Heart left ventricle (tissue), 16 donors: ENCODE data around the gene HERC6. TPM values are rescaled to one million over a fixed set of nuclear protein-coding genes. Genes with fewer than 3 reads are reported as not detected.

Experiments
- ATAC-seq, 4 donors: fragments of 200-7000 bp; cut with Tn5 transposase; one replicate each; pipeline ENCODE4 v1.9.1; 2020 to 2022; ENCODE audit warnings: moderate library complexity in 4 of 4, mild to moderate bottlenecking in 3 of 4, moderate number of reproducible peaks in 1 of 4
- DNase-seq, 5 donors: peaks; one replicate each; pipeline ENCODE4 v3.0.0-alpha.2; 2020
- H3K27ac ChIP-seq, 12 donors: fragments of 200-600 bp; sonication (generic) in 4 of 12; one replicate each; pipeline versions ENCODE4 v1.5.0 to v1.8.0; 2016 to 2022; ENCODE audit warnings: mild to moderate bottlenecking in 2 of 12
- H3K27me3 ChIP-seq, 9 donors: fragments of 200-600 bp; sonication (generic) in 2 of 9; one replicate each; pipeline versions ENCODE4 v1.5.1 to v1.8.0; 2016 to 2022; ENCODE audit warnings: mild to moderate bottlenecking in 3 of 9
- H3K36me3 ChIP-seq, 9 donors: fragments of 200-600 bp; sonication (generic) in 2 of 9; one replicate each; pipeline versions ENCODE4 v1.5.0 to v1.8.0; 2018 to 2022; ENCODE audit warnings: mild to moderate bottlenecking in 2 of 9
- H3K4me1 ChIP-seq, 12 donors: fragments of 200-600 bp; sonication (generic) in 4 of 12; one replicate each; pipeline versions ENCODE4 v1.5.0 to v1.8.0; 2016 to 2022; ENCODE audit warnings: mild to moderate bottlenecking in 3 of 12
- H3K4me3 ChIP-seq, 12 donors: fragments of 200-600 bp; sonication (generic) in 4 of 12; one replicate each; pipeline versions ENCODE4 v1.5.0 to v1.8.0; 2017 to 2022; ENCODE audit warnings: mild to moderate bottlenecking in 9 of 12, moderate library complexity in 4 of 12
- H3K9me3 ChIP-seq, 12 donors: fragments of 200-600 bp; sonication (generic) in 4 of 12; one replicate each; pipeline versions ENCODE4 v1.5.0 to v1.8.0; 2016 to 2022; ENCODE audit warnings: mild to moderate bottlenecking in 1 of 12
- CTCF ChIP-seq, 12 donors: fragments of 200-600 bp; sonication (generic) in 4 of 12; IDR thresholded peaks; one replicate each; pipeline versions ENCODE4 v1.5.0 to v1.8.0; 2018 to 2022; ENCODE audit warnings: antibody characterized with exemption in 12 of 12, mild to moderate bottlenecking in 5 of 12
- POLR2A ChIP-seq, 2 donors: fragments of 450-650 bp; IDR thresholded peaks; one replicate each; pipeline ENCODE4 v1.6.1; 2017; ENCODE audit warnings: antibody characterized with exemption in 2 of 2, mild to moderate bottlenecking in 2 of 2, moderate library complexity in 2 of 2
- WGBS, 4 donors: extraction: QIAGEN DNeasy Blood & Tissue Kit in 2 of 4; methylation state at CpG; one replicate each; pipeline versions ENCODE4 v1.1.5 to v1.1.7; 2013 to 2018; 5-methylcytosine and 5-hydroxymethylcytosine counted together
- intact Hi-C, 10 donors: fragments of 100-400 bp; cut with DNase I; formaldehyde crosslinking; loops; one replicate each; pipeline versions ENCODE4 v1.11.1 to v1.14.2; 2022
- polyA plus RNA-seq, 2 donors: library from polyadenylated mRNA; stranded (reverse); fragments of 200-250 nt; gene quantifications; one replicate each; pipeline ENCODE4 v1.2.3, GENCODE V29; 2013
- total RNA-seq, 9 donors: library from RNA; depleted of rRNA in 2 of 9; stranded (reverse); fragments of >200 nt in 2 of 9; fragmentation: NEBNext Ultra II Directional in 3 of 9; extraction: Animal tissue kit (Norgen Biotek cat#: 25700) in 3 of 9; gene quantifications; one replicate each; pipeline versions ENCODE4 v1.1.0 to v1.2.4, GENCODE V29; 2016 to 2023
- donor health status: ischemic (EF 13 %, LVEDD 7.1; RV severe dilation, severe dysfunction).
- donor health status: healthy with polysubstance abuse.
- donor health status: DM: no; HTN: yes; CAD: no.
- donor health status: DM: no; HTN: no; CAD: no.
- donor health status: ischemic (EF 25% LVEDD 6.9; RV normal size, moderate dysfunction).
- donor health status: ischemic (EF 25% LVEDD 5.7; RV mildly dilated, moderate dysfunction).
- donor health status: healthy.
- donor health status: DM: yes; HTN: yes; CAD: no.
- donor health status: ischemic (EF 35%, LVEDD 5.7; RV mildly dilated, moderate dysfunction).
- donor health status: nonischemic (EF 11% LVEDD 7.7; RV severe dilation, severe dysfunction).
- donor health status: DM: yes; HTN: yes; CAD: no.
- donor health status: PGD.
- donor health status: ischemic (EF 29% LVEDD 5.4; RV normal size, mild dysfunction).
- donor health status: nonischemic (EF 23%, LVEDD 6.1; RV moderate dilation, normal function).

Gene HERC6
- total and polyA plus RNA-seq, 11 donors, result 2.3 to 22.0 (median 11.7) TPM

GRCh38 chr4:88391703-88392102 lies 13.1 kb downstream of the HERC6 start:
- Histone ChIP-seq H3K4me1 (no peaks in the 10 kb centered on the region), H3K4me3 (no peak overlapping the region), H3K27ac (no peak overlapping the region), H3K27me3 (no peaks in the 10 kb centered on the region), H3K36me3 (peaks cover 0 to 93% (median 68%) of the 10 kb centered on the region in 9 donors), H3K9me3 (no peaks in the 10 kb centered on the region)
- no peak for DNase-seq
- intact Hi-C loops, result no loop called here
- WGBS, 4 donors, result 80 to 90% (median 82%) methylated on average over 1 of the region's 1 CpG
- no peak for TF ChIP-seq POLR2A (IDR thresholded peaks at IDR 0.05)
- no peak for TF ChIP-seq CTCF (IDR thresholded peaks at IDR 0.05)
- no peak for ATAC-seq

- Histone ChIP-seq H3K27me3 (no peaks in the 10 kb centered on the region), H3K4me3 (no peak overlapping the region), H3K9me3 (no peaks in the 10 kb centered on the region), H3K4me1 (no peaks in the 10 kb centered on the region), H3K36me3 (peaks cover 0 to 97% (median 85%) of the 10 kb centered on the region in 9 donors), H3K27ac (no peak overlapping the region)
- no peak for TF ChIP-seq POLR2A (IDR thresholded peaks at IDR 0.05)
- TF ChIP-seq CTCF (IDR thresholded peaks at IDR 0.05), result no peak
- intact Hi-C loops, result no loop called here
- ATAC-seq, result no peak
- DNase-seq, result no peak
- 63 to 70% (median 66%) methylated on average over 2 of the region's 2 CpGs for WGBS, 4 donors
These were observed 18.0 kb downstream of the HERC6 start for GRCh38 chr4:88396681-88397080.

GRCh38 chr4:88398381-88398780 lies 19.7 kb downstream of the HERC6 start:
- DNase-seq (no peak), ATAC-seq (no peak)
- no peak for TF ChIP-seq CTCF (IDR thresholded peaks at IDR 0.05)
- Histone ChIP-seq H3K27me3 (no peaks in the 10 kb centered on the region), H3K4me3 (no peak overlapping the region), H3K36me3 (peaks cover 0 to 100% (median 71%) of the 10 kb centered on the region in 9 donors), H3K4me1 (no peaks in the 10 kb centered on the region), H3K9me3 (no peaks in the 10 kb centered on the region), H3K27ac (no peak overlapping the region)
- 84 to 97% (median 92%) methylated on average over 2 of the region's 2 CpGs for WGBS, 4 donors
- intact Hi-C loops, result no loop called here

- TF ChIP-seq CTCF (IDR thresholded peaks at IDR 0.05) (no peak), POLR2A (IDR thresholded peaks at IDR 0.05) (no peak)
- H3K36me3 ChIP-seq, result peaks cover 0 to 100% (median 47%) of the 10 kb centered on the region in 9 donors
These were observed 30.6 kb downstream of the HERC6 start for GRCh38 chr4:88409206-88409605.

More at GRCh38 chr4:88409206-88409605, 30.6 kb downstream of the HERC6 start:
- no peaks in the 10 kb centered on the region for H3K27me3 ChIP-seq
- 92 to 97% (median 95%) methylated on average over 2 of the region's 2 CpGs for WGBS, 4 donors
- no peaks in the 10 kb centered on the region for H3K4me1 ChIP-seq
- DNase-seq (no peak), ATAC-seq (no peak)
- H3K4me3 ChIP-seq, result no peak overlapping the region
- intact Hi-C loops, result no loop called here
- no peak overlapping the region for H3K27ac ChIP-seq
- H3K9me3 ChIP-seq, result no peaks in the 10 kb centered on the region
